ENCODE measurements around the gene SUPT3H.

DNA sequence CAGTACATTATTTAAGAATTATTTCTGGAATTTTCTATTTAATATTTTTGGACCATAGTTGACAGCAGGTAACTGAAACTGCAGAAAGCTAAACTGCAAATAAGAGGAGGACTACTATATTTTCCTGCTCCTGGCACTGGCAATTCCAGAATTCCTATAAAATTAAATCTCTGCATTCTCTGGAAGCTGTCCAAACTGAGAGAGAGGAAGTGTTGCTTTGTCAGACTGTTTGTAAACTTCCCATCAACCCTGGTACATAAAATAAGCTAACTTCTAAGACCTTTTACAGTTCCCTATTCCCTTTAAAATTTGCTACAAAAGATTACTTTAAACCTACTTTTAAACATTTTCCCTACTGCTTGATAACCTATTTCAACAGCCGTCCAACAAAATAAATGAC, 245.7 kb downstream of the SUPT3H start:
- TF ChIP-seq, protein P1, sequence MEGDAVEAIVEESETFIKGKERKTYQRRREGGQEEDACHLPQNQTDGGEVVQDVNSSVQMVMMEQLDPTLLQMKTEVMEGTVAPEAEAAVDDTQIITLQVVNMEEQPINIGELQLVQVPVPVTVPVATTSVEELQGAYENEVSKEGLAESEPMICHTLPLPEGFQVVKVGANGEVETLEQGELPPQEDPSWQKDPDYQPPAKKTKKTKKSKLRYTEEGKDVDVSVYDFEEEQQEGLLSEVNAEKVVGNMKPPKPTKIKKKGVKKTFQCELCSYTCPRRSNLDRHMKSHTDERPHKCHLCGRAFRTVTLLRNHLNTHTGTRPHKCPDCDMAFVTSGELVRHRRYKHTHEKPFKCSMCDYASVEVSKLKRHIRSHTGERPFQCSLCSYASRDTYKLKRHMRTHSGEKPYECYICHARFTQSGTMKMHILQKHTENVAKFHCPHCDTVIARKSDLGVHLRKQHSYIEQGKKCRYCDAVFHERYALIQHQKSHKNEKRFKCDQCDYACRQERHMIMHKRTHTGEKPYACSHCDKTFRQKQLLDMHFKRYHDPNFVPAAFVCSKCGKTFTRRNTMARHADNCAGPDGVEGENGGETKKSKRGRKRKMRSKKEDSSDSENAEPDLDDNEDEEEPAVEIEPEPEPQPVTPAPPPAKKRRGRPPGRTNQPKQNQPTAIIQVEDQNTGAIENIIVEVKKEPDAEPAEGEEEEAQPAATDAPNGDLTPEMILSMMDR (IDR thresholded peaks at IDR 0.05): no peak
- TF ChIP-seq POLR2A (IDR thresholded peaks at IDR 0.05): no peak

All from right lobe of liver (tissue), 4 donors.